Mammary epithelial cell (primary cell): ENCODE data around the gene FAM83C.

ENCODE experiments used
- CTCF ChIP-seq, 2 donors: IDR thresholded peaks in 1 of 2; conservative IDR thresholded peaks in 1 of 2; 2 replicates each; pipeline ENCODE4 v1.5.1; 2011 to 2012; ENCODE audit warnings: inconsistent platforms in 2 of 2, low read length in 2 of 2, mild to moderate bottlenecking in 2 of 2, control low read depth in 1 of 2, low read depth in 1 of 2; ENCODE audit not compliant: insufficient read depth in 1 of 2; ENCODE audit errors: extremely low read depth in 1 of 2
- EZH2 ChIP-seq: IDR thresholded peaks from 2 replicates; pipeline ENCODE4 v1.6.1; 2012; ENCODE audit warnings: low read length, inconsistent platforms, borderline replicate concordance

GRCh38 chr20:35328095-35328685 lies 36.0 kb upstream of the FAM83C start:
- TF ChIP-seq CTCF (conservative IDR thresholded peaks at IDR 0.05 in 1 of 2, IDR thresholded peaks at IDR 0.05 in 1 of 2; ENCODE audit: extremely low read depth in 1 of 2, insufficient read depth in 1 of 2, low read depth in 1 of 2, low read length in 2 of 2): no peak
- no peak for TF ChIP-seq EZH2
